NCI-H2107 treated with DMSO at 0.1 percent for 48 hours (cell line): ENCODE results near the gene JMJD1C.
A peak's percentile ranks its signal among the peaks of the same experiment; 100 is the strongest.
"Not testable (repeated sequence)": the region's sequence is repeated elsewhere in the genome, so short reads cannot be mapped to it uniquely, and the experiment has no call there.

ENCODE experiments used
- DNase-seq: peaks from one replicate; lab custom pipeline; 2025; ENCODE audit not compliant: unreplicated experiment; lab: John Stamatoyannopoulos, UW

Gene JMJD1C

DNA sequence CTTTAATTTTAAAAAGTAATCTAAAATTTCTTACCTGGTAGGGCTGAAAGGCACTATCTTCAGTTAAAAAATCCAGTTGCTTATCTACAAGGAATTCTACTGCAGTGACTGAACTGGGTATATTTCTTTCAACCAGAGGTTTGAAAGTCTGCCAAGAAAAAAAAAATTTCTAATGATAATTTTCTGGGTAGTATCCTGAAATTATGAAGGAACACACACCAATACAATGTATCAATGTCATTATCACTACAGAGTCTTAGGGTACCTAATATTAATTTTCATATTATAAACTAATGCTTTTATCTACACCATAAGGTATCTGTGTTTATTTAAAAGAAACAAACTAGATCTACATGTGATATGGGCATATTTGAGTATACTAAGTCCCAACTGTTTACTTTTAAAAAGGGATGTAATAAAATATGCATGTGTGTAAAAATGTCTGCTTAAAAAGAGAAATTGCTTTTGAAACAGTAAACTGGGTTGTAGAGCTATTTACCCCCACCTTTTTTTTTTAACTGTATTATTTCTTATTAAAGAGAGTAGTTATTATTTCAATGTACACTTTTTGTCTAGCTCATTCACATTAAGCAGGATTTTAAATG lies 201.1 kb downstream of the JMJD1C start:
- DNase-seq, result no peak

DNA sequence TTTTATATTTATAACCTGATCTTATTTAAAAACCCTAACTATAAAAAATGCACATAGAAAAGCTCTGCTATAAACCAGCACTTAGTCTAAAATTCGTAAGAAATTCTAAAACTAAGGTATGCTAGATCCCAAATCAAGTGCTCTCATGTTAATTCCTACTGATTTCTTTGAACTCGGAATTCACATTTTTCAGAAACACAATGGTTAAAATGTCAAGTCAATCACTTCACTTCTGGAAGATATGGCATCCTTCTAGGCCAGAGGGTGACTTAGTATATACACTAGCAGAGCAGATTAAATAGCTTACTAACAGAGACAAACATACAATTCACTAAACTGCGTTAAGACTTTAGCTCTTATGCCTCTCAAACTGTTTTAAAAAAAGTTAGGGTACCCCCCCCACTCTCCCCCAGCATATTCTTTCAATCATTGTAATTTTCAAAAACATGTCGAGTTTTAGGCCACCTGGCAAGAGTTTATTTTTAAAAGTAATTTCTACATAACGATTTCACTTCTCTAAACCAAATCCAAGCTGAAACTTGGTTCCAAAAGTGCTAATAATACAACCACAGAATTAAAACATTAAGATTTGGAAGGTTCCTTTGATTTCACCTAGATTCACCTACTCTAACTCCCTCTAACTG lies 203.2 kb downstream of the JMJD1C start:
- DNase-seq, result no peak

DNA sequence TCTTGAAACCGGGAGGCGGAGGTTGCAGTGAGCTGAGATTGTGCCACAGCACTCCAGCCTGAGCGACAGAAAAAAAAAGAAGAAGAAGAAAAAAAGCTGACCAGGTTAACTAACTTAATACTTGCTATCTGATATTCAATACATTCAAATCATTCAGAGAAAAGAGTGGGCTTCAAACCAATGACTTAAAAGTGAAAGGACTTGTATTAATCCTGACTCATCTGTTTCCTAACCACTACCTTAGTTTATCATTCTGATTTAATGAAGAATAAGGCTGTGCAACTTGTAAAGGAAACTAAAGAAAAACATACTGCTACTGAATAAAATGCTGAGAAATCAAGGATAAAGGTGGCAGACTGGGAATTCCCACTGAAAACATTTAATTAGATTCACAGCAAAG lies 204.3 kb downstream of the JMJD1C start:
- no peak for DNase-seq

DNA sequence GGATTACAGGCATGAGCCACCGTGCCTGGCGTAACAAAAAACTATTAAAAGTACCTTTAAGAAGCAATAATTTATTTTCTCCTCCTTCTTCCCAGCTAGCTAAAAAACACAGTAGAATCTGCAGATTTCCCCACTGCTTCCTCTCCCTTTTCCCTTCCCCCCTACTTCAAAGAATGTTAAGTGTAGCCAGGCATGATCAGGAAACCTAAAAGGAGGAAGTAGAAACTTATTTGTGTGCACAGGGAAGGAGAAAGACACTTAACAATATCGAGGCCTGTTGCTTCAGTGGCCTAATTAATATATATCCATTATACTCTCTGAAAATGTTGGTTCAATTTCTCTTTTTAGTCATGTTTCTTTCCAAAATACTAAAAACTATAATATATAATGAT lies 204.9 kb downstream of the JMJD1C start:
- DNase-seq, result no peak

DNA sequence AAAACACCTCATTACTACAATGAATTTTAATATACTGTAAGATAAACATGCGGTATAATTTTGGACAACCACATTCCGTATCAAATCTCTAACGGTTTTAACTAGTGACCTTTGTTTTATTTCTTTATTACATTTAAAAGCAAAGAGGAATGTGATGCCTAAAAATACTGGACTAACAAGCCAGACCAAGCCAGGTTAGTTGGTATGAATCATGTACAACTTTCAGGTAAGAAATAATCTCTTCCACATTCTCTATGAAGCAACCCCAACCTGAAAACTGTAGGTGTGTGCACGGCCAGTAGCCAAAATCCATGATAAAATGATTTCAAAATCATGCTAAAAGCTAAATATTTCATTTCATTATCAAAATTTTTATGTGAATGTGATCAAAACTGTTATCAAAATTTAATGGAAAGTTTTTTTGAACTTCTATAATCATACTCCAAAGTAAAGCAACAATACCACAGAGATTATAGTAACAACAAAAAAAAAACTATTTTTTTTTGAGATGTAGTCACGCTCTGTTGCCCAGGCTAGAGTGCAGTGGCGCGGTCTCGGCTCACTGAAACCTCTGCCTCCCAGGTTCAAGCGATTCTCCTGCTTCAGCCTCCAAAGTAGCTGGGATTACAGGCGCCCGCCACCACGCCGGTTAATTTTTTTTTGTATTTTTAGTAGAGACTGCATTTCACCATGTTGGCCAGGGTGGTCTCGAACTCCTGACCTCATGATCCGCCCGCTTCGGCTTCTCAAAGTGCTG lies 205.5 kb downstream of the JMJD1C start:
- no peak for DNase-seq

DNA sequence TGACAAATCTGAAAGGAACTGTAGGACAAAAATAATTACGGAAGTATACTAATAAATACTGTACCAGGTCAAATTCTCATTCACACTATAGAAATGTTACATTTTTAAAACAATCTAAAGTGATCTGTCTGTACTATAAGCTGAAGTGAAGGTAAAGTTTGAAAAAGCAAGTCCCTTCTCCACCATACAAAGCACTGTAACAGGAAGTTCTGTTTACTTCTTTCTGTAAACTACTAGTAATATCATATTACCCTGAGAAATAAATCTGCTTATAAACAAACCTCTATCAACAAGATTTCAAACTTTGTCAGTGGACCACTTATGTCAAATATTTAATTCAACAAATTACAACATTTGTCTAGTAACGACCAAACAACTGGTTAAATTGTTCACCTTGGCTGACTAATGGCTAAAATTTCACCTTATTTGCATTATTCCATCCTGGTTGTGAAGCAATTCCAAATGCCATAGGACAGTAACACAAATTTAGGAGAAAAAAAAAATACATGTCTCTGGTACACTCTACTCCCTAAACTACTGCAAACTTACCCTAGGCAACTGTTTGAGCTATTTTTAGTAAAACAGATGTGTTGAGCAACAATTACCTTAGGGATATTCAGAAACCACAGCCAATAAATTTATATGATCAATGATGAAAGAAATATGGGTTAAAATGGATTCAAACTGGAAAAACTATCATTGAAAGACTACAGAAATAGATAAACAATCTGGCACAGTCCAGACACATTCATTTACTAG lies 206.7 kb downstream of the JMJD1C start:
- DNase-seq, result no peak

DNA sequence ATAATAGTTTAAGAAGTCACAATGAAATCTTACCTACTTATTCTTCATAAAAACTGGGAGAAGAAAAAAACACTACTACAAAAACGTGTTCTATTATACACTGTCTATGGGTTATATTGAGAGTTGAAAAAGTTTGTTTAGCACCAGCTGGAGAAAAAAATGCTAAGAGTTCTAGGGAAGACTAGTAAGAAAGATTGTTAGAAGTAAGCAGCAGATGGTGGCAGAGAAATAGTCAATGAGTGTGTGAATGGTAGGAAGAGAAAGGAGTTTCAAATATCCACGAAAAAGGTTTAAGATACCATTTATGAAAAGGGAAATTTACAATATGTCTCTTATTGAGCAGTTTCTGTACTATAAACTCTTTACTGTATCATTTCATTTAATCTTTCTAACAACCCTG lies 208.0 kb downstream of the JMJD1C start:
- no peak for DNase-seq

DNA sequence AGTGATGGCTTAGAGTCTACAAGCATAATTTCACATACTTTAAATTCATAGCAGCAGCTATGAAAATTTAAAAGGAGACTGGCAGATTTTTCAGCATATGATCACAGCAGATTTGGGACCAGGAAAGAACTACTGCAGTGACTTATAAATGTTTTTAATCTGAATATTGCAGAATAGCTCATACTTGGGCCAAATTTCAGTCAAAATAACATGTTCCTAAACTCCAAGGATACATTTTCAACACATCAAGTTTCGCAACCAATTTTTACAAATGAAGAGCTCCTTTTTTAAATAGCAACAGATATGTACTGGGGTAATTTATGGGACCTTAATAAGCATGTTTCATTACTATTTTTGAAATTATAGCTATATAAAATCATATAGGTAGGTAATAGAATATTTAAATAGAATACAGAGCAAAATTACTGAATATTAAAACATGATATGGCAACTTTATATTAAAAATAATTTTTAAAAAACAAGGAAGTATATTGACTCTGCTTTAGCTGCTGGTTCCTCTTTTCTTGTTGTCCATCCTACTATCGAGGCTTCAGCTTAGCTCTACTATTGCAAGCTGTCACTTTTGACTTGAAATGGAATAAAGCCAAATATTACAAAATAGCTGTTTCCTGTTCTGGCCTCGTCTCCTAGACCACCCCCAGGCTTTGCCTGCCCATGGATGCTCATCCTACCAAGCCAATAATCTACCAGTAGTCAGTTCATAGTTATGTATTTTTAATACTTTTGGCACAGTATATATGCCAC lies 209.6 kb downstream of the JMJD1C start:
- DNase-seq, result no peak

DNA sequence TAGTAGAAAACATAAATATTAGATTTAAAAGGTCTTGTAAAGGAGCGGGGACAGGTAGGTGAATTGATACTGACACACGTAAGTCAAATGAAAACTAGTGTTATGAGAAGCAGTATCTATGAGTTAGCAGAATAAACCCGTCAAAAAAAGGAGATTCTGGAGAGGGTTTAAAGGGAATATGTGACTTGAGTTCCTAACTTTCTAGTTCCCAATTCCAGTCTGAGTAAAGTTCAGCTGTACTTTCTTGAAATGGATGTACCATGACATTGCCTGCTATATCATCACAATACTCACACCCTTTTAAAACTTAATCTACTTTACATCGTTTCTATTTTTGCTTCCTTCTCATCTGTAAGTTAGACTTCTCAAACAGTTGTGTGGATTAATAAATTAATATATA lies 210.5 kb downstream of the JMJD1C start:
- DNase-seq, result no peak

DNA sequence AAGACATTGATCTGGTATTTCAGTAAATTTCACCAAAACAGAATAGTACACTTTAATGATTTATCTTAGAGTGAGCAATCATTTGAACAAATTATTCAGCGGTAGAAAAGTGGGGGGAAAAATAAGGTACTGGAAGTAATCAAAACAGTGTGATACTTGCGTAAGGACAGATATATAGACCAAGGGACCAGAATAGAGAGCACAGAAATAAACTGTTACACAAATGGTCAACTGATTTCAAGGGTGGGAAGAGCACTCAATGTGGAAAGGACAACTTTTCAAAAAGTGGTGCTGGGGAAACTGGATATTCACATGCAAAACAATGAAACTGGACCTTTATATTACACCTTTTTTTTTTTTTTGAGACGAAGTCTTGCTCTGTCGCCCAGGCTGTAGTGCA lies 212.7 kb downstream of the JMJD1C start:
- DNase-seq, result no peak

DNA sequence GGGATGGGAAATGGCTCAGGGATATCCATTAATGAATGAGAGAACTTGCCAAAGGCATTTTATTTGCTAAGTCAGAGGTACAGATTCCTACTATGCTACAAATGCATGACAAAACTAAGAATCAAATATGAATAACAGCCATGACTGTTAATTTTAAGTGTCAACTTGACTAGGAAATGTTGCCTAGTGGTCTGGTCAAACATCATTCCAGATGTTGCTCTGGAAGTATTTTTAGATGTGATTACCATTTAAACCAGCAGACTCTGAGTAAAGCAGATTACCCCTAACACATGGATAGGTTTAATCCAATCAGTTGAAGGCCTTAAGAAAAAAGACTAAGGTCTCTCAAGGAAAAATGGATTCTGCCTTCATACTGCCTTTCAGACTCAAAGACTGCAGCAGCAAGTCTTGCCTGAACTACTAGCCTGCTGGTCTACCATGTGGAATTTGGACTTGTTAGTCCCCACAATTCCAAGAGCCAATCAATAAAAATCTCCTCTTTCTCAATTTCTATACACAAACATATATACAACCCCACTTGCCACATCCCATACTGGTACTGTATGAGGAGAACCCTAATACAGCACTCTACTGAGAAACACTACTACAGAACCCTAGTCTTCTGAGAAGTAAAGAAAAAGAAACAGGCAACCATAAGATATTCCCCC lies 213.5 kb downstream of the JMJD1C start:
- no peak for DNase-seq

DNA sequence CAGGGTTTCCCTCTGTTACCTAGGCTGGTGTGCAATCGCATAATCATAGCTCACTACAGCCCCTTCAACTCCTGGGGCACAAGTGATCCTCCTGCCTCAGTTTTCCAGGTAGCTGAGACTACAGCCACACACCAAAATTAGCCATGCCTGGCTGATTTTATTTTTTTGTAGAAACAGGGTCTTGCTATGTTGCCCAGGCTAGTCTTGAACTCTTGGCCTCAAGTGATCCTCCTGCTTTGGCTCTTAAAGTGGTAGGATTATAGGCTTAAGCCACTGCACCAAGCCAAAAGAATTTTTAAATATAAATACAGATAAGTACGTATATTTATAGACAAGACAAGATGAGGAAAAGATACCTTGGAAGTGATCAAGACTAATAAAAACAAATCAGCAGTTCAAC lies 215.7 kb downstream of the JMJD1C start:
- no peak for DNase-seq

DNA sequence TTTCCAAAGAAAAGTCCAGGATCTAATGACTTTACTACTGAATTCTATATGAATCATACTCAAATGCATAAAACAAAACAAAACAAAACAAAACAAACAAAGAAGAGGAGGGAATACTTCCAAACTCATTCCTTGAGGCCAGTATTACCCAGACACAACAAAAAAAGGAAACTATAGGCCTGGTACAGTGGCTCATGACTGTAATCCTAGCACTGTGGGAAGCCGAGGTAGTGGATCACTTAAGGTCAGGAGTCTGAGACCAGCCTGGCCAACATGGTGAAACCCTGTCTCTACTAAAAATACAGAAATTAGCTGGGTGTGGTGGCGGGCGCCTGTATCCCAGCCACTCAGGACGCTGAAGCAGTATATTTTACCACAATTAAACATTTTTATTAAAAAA lies 218.0 kb downstream of the JMJD1C start:
- no peak for DNase-seq

DNA sequence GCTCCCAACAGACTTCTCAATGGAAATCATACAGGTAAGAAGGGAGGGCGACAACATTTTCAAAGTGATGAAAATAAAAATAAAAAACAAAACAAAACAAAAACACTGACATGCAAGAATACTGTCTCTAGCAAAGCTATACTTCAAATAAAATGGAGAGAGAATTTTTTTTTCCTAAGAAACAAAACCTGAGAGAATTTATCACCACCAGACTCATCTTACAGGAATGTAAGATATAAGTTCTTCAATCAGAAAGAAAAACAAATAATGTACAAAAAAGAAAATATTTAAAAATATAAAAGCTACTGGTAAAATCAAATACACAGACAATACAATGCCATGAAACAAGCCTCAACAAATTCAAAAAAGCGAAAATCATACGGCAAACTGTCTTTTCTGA lies 219.4 kb downstream of the JMJD1C start:
- no peak for DNase-seq

DNA sequence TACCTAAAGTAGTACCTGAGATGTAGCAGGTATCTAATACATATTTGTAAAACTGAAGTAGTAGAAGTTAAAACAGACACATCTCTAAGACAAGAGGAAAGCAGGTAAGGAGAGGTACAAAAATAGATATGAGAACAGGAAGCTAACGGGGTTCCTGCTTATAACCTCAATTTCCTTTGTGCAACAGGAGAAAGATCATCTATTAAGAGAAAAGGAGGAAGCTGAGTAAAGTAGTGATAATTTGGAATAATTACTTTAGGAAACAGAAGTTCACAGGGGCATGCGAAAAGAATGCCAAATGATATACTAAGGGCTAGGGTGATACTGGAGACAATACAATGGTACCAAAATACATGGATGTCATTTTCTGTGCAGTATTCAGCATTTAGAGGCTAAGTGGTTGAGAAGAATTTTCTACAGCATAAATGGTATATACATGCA lies 223.9 kb downstream of the JMJD1C start:
- DNase-seq, result no peak

DNA sequence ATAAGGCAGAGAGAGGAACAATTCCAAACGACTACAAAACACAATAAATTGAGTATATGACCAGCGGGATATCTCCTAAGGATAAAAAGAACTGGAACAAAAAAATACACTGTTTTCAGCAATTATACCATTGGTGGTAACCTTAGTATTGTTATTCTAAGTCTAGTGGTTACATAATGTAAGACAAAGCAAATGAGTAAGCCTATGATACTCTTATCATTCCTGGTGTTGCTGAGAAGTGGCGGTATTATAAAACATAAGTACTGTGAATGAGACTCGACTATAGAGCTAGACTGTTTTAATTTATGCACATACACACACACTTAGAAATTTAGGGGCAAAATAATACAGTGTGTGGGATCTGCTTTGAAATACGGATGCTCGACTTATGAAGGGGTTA lies 225.0 kb downstream of the JMJD1C start:
- DNase-seq, result peak; percentile 17

DNA sequence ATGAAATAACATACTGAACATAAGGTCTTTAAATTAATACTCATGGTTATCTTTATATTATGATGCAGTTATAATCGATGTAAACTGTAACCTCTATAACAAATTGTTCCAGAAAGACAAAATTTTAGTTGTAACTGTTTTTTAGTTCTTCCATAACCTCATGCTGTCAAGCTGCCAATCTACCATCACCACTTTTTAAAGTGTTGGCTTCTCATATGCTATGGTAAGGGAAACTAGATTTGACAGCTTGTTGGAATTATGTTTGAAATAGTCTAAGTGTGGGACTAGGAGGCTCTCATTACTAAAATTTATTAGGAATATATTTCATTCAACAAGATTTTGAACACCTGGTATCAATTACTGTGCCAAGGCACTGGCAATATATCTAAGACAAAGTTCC lies 227.3 kb downstream of the JMJD1C start:
- no peak for DNase-seq

DNA sequence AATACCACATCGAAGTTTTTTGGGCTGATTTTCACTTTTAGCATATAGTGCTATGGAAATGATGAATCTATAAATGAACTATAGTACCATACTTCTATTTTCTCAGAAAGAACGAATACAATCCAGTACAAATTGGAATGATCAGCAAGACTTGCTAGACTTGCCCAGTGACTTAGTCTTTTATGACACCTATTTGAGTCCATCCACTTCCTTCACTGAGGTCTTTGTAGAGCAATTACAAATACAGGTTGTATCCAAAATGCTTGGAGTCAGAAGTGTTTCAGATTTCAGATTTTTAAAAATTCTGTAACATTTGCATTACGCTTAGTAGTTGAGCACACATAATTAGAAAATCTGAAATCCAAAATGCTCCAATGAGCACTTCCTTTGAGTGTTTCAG lies 228.4 kb downstream of the JMJD1C start:
- no peak for DNase-seq

DNA sequence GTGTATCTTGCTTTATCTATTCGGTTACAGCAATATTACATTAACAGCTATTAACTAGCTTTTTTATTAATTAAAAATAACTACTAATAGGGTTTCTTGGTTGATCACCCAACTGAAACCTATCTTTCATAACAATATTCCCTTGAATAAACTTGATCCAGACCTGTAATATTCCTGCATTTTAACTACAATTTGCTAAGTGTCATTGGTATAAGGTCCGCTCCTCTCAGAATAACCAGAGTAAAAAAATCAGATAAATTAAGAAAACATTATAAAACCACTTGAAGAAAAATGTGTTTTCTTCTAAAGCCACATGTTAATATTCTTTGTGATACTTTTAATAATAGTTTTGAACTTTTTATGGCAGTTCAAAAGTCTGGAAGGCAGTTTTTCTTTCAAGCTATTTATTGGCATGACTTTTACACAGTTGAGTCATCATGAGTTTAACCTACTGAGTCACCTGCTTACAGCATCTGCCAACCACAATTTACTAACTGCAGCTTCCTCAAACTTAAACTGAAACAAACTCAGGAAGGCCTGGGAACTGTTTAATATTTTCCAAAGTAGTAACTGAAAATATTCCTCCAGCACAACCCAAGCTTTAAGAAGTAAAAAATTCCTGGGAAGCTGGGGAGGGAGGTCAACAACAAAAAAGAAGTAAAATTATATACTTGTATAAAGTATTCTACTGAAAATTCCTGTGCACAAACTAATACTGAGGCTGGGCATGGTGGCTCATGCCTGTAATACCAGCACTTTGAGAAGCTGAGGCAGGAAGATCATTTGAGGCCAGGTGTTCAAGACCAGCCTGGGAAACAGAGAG lies 229.5 kb downstream of the JMJD1C start:
- DNase-seq, result no peak

DNA sequence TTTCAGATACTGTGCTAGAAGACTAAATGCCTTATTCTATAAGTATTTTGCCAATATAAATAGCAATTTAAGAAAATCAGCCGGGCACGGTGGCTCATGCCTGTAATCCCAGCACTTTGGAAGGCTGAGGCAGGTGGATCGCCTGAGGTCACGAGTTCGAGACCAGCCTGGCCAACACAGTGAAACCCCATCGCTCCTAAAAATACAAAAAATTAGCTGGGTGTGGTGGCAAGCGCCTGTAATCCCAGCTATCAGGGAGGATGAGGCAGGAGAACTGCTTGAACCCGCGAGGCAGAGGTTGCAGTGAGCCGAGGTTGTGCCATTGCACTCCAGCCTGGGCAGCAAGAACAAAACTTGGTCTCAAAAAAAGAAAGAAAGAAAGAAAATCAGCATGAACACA lies 230.6 kb downstream of the JMJD1C start:
- not testable (repeated sequence) for DNase-seq
